GM18909 (cell line): ENCODE results near the gene DMXL2.
"Not testable (repeated sequence)": the region's sequence is repeated elsewhere in the genome, so short reads cannot be mapped to it uniquely, and the experiment has no call there.

ENCODE experiments used
- ATAC-seq: cut with Tn5 transposase; IDR thresholded peaks from one replicate; pipeline ENCODE4 v1.9.1; 2021; ENCODE audit warnings: mild to moderate bottlenecking; ENCODE audit not compliant: unreplicated experiment, poor library complexity

The DMXL2 gene

DNA sequence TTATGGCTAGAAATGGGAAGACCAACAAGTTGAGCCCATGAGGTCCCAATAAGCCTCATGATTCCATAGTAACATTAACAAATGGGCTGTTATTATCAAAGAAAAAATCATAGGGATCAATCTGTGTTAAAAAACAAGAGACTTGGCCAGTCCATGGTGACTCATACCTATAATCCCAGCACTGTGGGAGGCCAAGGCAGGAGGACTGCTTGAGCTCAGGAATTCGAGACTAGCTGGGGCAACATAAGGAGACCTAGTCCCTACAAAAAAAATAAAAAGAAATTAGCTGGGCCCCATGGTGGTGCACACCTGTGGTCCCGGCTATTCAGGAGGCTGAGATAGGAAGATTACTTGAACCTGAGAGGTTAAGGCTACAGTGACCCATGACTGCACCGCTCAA is 124.8 kb downstream of the DMXL2 start:
- ATAC-seq: no peak

DNA sequence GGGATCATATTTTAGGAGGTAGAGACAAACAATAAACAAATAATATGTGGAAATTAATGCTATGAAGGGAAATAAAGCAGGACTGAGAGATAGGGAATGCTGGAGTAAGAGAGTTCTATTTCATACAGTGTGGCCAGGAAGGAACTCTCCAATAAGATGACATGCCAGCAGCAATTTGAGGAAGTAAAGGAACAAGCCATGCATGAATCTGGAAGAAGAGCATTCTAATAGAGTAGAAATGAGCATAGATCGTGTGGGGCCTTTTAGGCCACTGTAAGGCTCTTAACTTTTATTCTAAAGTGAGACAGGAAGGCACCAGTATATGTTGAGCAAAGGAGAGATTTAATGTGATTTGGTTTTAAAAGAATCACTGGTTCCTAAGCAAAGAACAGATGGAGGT is 126.3 kb downstream of the DMXL2 start:
- no peak for ATAC-seq

DNA sequence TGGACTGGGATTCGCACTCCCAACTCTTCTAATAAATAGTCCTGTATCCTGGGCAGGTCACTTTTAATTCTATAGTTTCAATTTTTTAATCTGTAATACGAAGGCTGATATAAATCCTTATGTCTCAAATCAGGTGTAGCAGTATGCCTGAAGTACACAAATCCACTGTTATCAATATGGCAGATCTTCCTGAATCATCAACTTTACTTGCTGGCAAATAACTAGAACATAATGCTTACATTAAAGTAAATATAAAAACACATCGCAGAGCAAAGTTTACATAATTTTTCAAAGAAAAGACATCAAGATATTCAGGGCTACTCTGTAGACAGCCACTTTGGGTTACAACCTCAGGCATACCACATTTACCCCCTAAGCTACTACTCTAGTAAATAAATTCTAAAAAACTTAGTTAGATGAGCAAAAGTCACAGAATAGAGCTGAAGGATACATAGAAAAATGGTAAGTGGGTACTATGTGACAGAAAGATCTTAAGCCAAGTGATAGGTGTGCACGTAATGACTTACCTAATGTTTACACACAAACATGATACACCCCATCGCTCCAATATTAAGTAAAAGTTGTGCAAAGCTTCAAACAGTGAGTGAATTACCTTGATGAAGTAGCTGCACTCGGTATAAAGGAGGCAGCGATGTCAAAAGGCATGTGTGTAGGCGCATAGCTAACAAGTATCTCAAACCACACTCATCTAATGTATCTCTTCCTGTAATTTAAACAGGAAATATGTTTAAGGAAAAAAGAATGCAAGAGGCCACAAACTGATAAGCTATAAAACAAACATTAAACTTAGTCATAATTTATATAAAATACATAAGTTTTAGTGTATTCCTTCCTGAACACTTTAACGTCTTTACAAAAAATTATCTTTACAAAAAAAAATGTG is 127.9 kb downstream of the DMXL2 start:
- no peak for ATAC-seq

DNA sequence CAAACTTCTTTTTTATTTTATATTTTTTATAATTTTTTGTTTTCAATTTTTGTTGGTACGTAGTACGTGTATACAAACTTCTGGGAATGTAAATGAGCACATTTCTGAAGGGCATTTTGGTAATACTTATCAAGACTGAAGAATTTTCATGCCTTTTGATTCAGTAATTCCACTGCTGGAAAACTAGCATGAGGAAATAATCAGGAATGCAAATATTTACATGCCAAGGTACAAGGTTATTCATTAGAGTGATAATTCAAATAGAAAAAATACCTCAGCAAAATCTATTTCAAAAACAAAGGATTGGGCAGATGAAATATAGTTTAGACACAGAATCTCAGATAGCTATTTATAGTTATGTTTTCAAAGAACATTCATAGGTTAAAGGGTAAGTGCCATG is 128.7 kb downstream of the DMXL2 start:
- no peak for ATAC-seq

DNA sequence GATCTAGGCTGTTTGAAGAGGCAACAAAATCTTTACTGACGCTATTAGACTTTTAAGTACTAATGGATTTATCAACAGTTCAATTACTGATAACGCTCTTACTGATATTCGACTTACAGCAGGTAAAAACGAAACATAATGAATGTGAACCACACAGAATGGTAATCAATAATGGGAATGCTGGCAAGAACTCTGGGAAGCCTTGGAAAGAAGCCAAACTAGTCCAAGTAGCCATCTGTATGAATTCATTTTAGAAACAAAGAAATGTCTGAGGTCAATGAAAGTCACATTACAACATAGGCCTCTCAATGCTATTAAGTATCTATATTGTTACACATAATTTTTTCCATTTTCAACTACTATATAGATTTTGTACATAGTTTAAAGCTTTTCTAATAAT is 130.0 kb downstream of the DMXL2 start:
- no peak for ATAC-seq

DNA sequence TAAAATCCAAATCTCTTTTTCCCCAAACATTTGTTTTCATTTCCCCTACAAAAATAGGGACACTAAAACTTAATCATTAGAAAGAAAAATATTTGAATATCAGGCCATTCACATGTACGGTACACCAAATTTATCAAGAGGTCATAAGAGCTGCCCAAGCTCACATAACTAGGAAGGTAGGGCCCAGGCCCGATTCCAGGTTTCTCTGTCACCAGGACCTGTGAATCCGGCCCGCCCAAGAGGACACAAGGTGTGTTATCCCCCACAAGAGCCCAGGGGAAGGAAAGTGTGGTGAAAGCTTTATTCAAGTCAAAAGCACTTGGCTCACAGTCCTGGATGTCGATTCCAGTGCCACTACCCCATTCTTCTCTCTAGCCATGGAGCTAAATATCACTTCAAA is 130.6 kb downstream of the DMXL2 start:
- ATAC-seq: no peak

DNA sequence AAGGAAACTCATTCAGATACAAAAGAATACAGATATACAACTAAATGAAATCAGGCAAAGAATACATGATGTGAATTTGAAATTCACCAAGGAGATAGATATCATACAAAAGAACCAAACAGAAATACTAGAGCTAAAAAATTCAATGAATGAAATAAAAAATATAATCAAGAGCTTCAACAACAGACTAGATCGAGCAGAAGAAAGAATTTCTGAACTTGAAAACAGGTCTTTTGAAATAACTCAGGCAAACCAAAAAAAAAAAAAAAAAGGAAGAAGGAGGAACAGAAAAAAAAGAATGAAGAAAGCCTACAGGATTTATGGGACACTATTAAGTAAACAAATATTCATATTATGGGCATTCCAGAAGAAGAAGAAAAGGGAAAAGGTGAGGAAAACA is 137.8 kb downstream of the DMXL2 start:
- no peak for ATAC-seq

DNA sequence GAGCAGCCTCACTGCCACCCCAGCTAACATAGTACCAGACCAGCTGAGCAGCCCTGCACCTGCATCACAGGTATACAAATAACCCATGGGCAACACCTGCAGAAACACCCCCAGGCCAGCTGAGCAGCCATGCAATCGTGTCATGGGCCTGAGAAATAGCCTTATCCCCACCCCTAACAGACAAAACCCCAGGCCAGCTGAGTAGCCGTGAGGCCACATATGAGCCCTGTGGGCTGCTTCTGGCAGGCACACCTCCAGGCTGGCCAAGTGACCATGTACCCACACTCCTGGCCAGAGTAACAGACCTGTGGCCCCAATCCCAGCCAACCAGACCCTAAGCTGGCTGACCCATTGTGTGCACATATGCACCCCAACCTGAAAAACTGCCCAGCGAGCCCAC is 138.6 kb downstream of the DMXL2 start:
- ATAC-seq: no peak

DNA sequence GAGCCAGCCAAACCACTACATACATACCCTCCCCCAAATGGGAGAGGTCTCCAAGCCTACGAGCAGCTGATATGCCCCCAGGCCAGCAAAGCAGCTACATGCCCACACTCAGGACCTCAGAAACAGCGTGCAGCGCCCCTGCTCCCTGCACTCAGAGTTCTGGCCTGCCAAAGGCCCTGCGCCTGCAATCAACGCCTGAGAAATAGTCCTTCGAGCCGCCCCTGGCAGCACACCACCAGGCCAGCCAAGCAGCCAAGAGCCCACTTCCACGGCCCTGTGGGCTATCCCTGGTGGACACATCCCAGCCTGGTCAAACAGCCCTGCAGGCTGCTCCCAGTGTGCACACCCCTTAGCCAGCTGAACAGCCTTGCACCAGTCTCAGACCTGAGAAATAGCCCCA is 139.1 kb downstream of the DMXL2 start:
- ATAC-seq: no peak

DNA sequence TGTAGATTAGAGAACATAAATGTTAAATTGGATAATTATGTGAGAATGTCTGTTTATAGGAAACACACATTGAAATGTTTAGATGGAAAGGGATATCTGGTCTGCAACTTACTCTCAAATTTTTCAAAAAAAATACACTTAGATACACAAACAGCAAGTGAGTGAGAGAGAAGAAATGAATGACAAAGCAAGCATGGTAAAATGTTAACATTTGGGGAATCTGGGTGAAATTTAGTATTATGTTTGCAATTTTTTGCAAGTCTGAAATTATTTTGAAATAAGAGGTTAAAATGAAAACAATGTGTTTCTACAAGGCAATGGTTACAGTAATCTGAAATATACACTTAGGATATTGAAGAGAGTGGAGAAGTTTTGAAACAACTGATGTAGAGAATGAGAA is 146.8 kb downstream of the DMXL2 start:
- no peak for ATAC-seq

DNA sequence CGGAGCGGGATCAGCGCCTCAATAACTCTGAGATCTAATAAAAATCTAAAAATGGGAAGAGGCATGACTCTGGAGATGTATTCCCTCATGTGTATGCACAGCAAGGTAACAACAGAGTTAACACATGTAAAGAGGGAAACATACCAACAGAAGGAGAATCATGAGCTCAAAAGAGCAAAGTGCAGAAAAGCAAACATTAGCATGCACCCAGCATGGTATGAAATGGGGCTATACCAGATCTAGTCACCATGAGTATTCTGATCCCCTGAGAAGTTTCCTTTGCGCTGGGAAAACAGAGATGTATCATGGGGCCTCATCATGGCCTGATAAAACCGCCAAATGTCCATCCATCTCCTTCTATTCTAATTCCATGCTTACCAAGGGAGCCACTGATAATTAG is 152.1 kb downstream of the DMXL2 start:
- no peak for ATAC-seq

DNA sequence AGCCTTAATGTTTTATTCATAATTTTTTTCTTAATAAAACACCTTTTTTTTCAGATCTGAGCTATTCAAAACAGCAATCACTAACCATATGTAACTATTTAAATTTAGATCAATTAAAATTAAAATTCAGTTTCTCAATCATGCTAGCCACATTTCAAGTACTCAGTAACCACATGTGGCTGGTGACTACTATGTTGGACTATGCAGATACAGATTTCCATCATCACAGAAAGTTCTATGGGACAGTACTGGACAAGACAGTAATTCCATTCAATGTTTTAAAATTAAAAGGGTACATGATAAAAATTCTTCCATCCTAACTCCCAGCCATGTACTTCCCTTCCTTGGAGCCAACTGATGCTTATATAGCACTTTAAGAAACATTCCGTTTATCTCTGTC is 161.8 kb downstream of the DMXL2 start:
- ATAC-seq: no peak

DNA sequence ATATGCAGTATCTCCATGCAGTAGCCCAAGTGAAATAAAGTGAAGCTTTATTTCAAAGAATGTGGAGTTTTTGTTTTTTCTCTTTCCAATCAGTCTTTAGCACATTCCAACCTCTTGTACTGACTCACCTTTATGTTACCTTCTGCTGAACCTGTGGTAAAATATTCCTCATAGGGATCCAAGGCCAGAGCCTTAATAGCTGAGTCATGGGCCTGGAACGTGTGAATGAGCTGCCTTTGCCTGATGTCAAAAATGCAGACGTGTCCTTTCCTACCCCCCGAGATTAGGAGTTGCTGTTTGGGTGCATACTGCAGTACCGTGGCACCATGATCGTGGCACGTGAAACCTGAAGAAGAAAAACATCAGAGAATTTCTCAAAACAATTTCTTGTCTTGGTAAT is 172.6 kb downstream of the DMXL2 start:
- no peak for ATAC-seq

DNA sequence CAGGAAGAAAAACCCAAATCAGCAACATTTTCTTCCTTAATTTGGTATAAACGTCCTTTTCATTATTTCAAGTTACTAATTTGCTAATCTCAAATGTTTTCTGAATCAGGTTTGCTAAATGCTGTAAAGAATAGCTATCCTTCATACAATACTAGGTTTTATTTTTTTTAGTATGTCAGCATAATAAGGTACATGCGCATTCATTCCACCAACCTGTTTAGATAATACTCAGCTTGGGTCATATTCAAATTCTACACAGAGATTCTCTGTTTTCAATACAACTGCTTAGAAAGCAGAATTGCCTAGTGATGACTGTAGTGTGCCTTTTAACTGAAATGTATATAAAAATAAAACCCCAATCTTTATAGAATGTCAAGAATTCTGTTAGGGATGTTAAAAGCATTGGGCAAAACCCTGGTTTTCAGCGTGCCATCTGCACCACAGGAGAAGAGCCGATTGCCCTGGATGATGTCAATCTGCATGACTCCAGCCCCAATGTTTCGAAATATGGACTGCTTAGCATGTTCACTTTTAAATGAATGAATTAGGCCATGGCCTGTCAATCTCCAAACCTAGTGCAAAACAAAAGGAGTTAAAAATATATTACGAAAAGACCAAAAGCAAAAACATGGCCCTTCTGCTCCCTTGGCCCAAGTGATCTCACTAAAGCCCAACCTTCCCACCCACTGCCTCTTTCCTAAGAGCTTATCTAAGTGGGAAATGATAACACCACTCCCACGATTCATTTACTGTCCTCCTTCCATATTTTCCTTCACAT is 173.8 kb downstream of the DMXL2 start:
- no peak for ATAC-seq

DNA sequence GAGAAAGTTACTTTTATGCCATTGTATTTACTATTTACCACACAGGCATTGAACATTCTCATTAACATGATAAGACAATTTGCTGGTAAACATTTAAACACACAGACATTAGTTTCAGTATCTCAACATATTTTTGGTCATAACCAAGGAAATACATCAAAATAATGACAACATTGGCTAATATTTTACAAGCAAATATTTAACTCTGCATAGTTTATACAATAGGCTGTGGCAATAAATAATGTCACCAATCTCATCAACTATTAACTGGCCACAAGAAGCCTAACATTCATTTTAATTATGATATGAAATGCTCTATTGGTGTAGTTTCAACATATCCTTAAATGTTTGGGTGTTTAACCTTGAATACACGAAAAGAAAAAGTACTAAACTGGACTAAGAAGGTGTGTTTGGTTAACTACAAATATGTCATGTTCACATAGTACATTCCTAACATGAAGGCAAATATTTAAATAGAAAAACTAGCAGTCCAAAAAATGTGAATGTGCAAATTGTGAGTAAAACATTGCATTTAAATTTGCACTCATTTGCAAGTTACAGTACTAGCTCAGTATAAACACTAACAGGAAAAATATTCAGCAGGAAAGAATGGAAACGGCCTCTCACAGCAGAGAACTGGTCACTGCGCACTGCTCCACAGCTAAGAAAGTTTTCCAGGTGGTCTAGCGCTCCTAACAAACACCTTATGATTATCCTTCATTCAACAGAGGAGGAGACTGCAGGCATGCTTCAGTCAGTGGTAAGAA is 174.5 kb downstream of the DMXL2 start:
- ATAC-seq: no peak

DNA sequence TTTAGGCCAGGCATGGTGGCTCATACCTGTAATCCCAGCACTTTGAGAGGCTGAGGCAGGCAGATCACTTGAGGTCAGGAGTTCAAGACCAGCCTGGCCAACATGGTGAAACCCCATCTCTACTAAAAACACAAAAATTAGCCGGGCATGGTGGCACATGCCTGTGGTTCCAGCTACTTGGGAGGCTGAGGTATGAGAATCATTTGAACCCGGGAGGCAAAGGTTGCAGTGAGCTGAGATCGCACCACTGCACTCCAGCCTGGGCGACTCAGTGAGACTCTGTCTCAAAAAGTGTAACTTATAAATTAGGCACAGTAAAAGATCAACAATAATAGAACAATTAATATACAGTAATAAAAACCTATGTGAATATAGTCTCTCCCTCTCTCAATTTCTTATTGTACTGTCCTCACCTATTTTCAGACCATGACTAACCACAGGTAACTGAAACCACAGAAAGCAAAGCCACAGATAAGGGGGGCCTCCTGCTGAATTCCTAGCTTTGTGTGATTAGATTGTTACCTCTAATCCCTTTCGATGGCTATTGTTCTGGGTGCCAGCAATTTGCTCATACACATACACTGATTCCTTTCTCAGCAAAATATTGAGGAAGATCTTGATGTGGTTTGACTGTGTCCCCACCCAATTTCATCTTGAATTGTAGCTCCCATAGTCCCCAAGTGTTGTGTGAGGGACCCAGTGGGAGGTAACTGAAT is 176.4 kb downstream of the DMXL2 start:
- not testable (repeated sequence) for ATAC-seq

DNA sequence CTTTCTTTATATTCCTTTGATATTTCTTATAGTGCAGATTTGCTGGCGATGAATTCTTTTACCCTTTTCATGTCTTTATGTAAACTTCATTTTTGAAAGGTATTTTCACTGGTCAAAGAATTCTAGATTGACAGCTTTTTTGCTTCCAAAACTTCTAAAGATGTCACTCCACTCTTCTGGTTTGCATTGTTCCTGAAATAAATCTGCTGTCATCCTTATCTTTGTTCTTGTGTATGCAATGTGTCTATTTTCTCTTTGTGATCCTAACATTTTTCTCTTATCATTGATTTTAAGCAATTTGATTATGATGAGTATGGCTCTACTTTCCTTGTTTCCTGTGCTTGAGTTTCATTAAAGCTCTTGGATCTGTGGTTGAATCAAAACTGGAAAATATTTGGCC is 177.8 kb downstream of the DMXL2 start:
- ATAC-seq: no peak

DNA sequence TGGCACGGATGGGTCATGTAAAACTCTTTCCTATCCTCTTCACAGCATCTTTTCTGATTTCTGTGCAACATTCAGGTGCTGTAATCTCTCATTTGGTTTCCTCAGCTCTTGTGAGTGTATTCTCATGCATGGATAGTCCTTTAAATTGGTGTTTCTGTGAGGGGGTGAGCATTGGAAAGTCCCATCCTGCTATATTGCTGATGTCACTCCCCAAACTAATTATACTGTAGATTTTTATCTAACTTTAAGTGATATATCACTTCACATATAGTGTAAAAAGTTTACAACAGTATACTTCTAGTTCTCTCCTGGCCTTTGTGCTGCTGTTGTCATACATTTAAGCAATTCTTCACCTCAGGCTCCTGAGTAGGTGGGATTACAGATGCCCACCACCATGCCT is 178.5 kb downstream of the DMXL2 start:
- no peak for ATAC-seq

DNA sequence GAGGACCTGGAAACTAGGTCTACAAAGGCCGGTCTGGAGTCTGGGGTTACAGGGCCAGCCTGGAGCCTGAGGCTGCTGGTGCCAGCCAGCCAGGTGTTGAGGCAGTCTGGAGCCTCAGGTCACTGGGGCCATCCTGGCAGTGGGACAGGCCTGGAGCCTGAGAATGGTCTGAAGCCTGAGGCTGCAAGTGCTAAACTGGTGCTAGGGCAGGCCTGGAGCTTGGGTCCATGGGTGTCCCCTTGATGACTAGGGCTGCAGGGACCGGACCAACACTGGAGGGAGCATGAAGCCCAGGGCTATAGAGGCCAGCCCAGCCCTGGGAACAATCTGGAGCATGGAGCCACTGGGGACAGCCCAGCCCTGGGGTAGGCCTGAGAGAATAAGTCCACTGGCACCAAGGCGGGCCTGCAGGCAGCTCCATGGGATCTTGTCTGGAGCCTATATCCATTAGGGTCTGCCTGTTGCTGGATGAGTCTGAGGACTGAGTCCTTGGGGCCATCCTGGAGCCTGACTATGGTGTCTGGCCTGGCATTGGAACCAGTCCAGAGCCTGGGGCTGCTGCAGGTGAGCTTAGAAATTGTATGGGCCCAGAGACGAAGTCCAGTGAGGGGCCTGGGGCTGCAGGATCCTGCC is 179.2 kb downstream of the DMXL2 start:
- ATAC-seq: no peak

DNA sequence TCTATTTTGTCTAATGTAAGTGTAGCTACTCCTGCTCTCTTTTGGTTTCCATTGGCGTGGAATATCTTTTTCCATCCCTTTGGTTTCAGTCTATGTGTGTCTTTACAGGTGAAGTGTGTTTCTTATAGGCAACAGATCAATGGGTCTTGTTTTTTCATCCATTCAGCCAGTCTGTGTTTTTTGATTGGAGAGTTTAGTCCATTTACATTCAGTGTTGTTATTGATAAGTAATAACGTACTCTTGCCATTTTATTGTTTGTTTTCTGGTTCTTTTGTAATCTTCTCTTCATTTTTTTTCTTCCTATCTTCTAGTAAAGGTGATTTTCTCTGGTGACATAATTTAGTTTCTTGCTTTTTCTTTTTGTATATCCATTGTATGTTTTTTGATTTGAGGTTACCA is 184.0 kb downstream of the DMXL2 start:
- no peak for ATAC-seq
